Thymus (tissue), 11 donors: ENCODE data around the gene CCN2. TPM values are rescaled to one million over a fixed set of nuclear protein-coding genes. Genes with fewer than 3 reads are reported as not detected.
"Not testable (repeated sequence)": the region's sequence is repeated elsewhere in the genome, so short reads cannot be mapped to it uniquely, and the experiment has no call there.

Experiments used
- DNase-seq, 9 donors: peaks; one replicate each; pipeline ENCODE4 v3.0.0-alpha.2; 2013; ENCODE audit warnings: low spot score in 9 of 9, low read depth in 6 of 9, missing footprints in 1 of 9
- H3K27ac ChIP-seq, 2 donors: one replicate each; pipeline ENCODE4 v1.5.1; 2013; ENCODE audit warnings: control low read depth in 1 of 2, low read depth in 1 of 2, low read length in 1 of 2, mild to moderate bottlenecking in 1 of 2, moderate library complexity in 1 of 2
- H3K27me3 ChIP-seq, 2 donors: one replicate each; pipeline ENCODE4 v1.5.1; 2013; ENCODE audit warnings: low read length in 1 of 2; ENCODE audit not compliant: control insufficient read depth in 2 of 2, insufficient read depth in 1 of 2
- H3K36me3 ChIP-seq, 2 donors: one replicate each; pipeline ENCODE4 v1.5.1; 2013; ENCODE audit warnings: low read length in 1 of 2, mild to moderate bottlenecking in 1 of 2, moderate library complexity in 1 of 2; ENCODE audit not compliant: control insufficient read depth in 2 of 2, insufficient read depth in 2 of 2
- H3K4me1 ChIP-seq, 2 donors: one replicate each; pipeline ENCODE4 v1.5.1; 2013; ENCODE audit warnings: low read length in 2 of 2; ENCODE audit not compliant: control insufficient read depth in 2 of 2, insufficient read depth in 2 of 2
- H3K4me3 ChIP-seq, 2 donors: one replicate each; pipeline ENCODE4 v1.5.1; 2013; ENCODE audit warnings: low read length in 2 of 2, control low read depth in 1 of 2, mild to moderate bottlenecking in 1 of 2
- H3K9me3 ChIP-seq, 2 donors: one replicate each; pipeline ENCODE4 v1.5.1; 2013; ENCODE audit warnings: low read length in 1 of 2, mild to moderate bottlenecking in 1 of 2; ENCODE audit not compliant: control insufficient read depth in 2 of 2, insufficient read depth in 1 of 2
- WGBS: extraction: QIAGEN DNeasy Blood & Tissue Kit; methylation state at CpG from one replicate; pipeline ENCODE4 v1.1.7; 2013; 5-methylcytosine and 5-hydroxymethylcytosine counted together
- polyA plus RNA-seq: library from polyadenylated mRNA; stranded (reverse); fragments of 200-250 nt; gene quantifications from one replicate; pipeline ENCODE4 v1.2.3, GENCODE V29; 2013
- total RNA-seq: library from RNA; stranded (reverse); fragments of 120-200 nt; gene quantifications from one replicate; pipeline ENCODE4 v1.2.4, GENCODE V29; 2013
- donor health status: healthy.

CCN2 gene
- total and polyA plus RNA-seq, 2 donors, result 2.5 to 213 TPM

GRCh38 chr6:131916091-131916796, 34.9 kb downstream of the CCN2 start:
- H3K36me3 ChIP-seq, H3K9me3 ChIP-seq, H3K27me3 ChIP-seq, H3K4me3 ChIP-seq, H3K27ac ChIP-seq, H3K4me1 ChIP-seq, DNase-seq: not testable (repeated sequence)
- 97% methylated on average over 2 of the region's 2 CpGs for WGBS

GRCh38 chr6:131914967-131915751, 36.0 kb downstream of the CCN2 start:
- no peak overlapping the region for H3K27ac ChIP-seq
- no peaks in the 10 kb centered on the region for H3K36me3 ChIP-seq
- H3K27me3 ChIP-seq, result peaks cover 0 to 2% of the 10 kb centered on the region in 2 donors
- 40% methylated on average over 10 of the region's 10 CpGs for WGBS
- H3K9me3 ChIP-seq, result no peaks in the 10 kb centered on the region
- peaks cover 0 to 5% of the 10 kb centered on the region in 2 donors for H3K4me1 ChIP-seq
- DNase-seq, result peak in 8 of 9 donors; percentile 18 to 70 (median 36)
- no peak overlapping the region for H3K4me3 ChIP-seq

GRCh38 chr6:131914234-131914633, 36.9 kb downstream of the CCN2 start:
- Histone ChIP-seq H3K9me3 (no peaks in the 10 kb centered on the region), H3K36me3 (no peaks in the 10 kb centered on the region), H3K4me3 (no peak overlapping the region), H3K27ac (no peak overlapping the region), H3K27me3 (peaks cover 0 to 2% of the 10 kb centered on the region in 2 donors), H3K4me1 (peaks cover 0 to 5% of the 10 kb centered on the region in 2 donors)
- 90% methylated on average over 1 of the region's 1 CpG for WGBS
- no peak for DNase-seq

- H3K4me3 ChIP-seq, result no peak overlapping the region
- no peak overlapping the region for H3K27ac ChIP-seq
- WGBS, result 32% methylated on average over 3 of the region's 3 CpGs
- H3K4me1 ChIP-seq, result no peaks in the 10 kb centered on the region
- H3K27me3 ChIP-seq, result peaks cover 0 to 2% of the 10 kb centered on the region in 2 donors
- no peaks in the 10 kb centered on the region for H3K9me3 ChIP-seq
- no peaks in the 10 kb centered on the region for H3K36me3 ChIP-seq
- DNase-seq, result no peak
Observed at GRCh38 chr6:131911951-131912350, 39.2 kb downstream of the CCN2 start.

GRCh38 chr6:131910956-131911355, 40.2 kb downstream of the CCN2 start:
- H3K9me3 ChIP-seq, result no peaks in the 10 kb centered on the region
- H3K27ac ChIP-seq, result no peak overlapping the region
- H3K36me3 ChIP-seq, result no peaks in the 10 kb centered on the region
- no peak for DNase-seq
- H3K27me3 ChIP-seq, result peaks cover 0 to 2% of the 10 kb centered on the region in 2 donors
- H3K4me3 ChIP-seq, result no peak overlapping the region
- 87% methylated on average over 4 of the region's 4 CpGs for WGBS
- no peaks in the 10 kb centered on the region for H3K4me1 ChIP-seq

GRCh38 chr6:131910219-131910589, 41.0 kb downstream of the CCN2 start:
- H3K4me1 ChIP-seq, result no peaks in the 10 kb centered on the region
- H3K27ac ChIP-seq, result no peak overlapping the region
- H3K9me3 ChIP-seq, result no peaks in the 10 kb centered on the region
- H3K27me3 ChIP-seq, result peaks cover 0 to 2% of the 10 kb centered on the region in 2 donors
- DNase-seq, result no peak
- H3K36me3 ChIP-seq, result no peaks in the 10 kb centered on the region
- H3K4me3 ChIP-seq, result no peak overlapping the region
- 97% methylated on average over 1 of the region's 1 CpG for WGBS

- Histone ChIP-seq H3K27me3 (peaks cover 0 to 2% of the 10 kb centered on the region in 2 donors), H3K4me3 (no peak overlapping the region), H3K36me3 (no peaks in the 10 kb centered on the region), H3K27ac (no peak overlapping the region), H3K9me3 (no peaks in the 10 kb centered on the region), H3K4me1 (no peaks in the 10 kb centered on the region)
- DNase-seq, result peak; percentile 37 to 83 (median 61)
- 41% methylated on average over 4 of the region's 4 CpGs for WGBS
Observed at GRCh38 chr6:131909408-131910218, 41.6 kb downstream of the CCN2 start.

- not testable (repeated sequence) for DNase-seq, H3K4me1 ChIP-seq, H3K9me3 ChIP-seq, H3K4me3 ChIP-seq, H3K36me3 ChIP-seq, H3K27me3 ChIP-seq, H3K27ac ChIP-seq
- 90% methylated on average over 3 of the region's 3 CpGs for WGBS
Observed at GRCh38 chr6:131908787-131909186, 42.4 kb downstream of the CCN2 start.

GRCh38 chr6:131903734-131904133, 47.4 kb downstream of the CCN2 start:
- H3K27me3 ChIP-seq, H3K4me1 ChIP-seq, H3K9me3 ChIP-seq, DNase-seq, H3K4me3 ChIP-seq, H3K36me3 ChIP-seq, H3K27ac ChIP-seq: not testable (repeated sequence)
- 94% methylated on average over 12 of the region's 12 CpGs for WGBS
